ENCODE measurements around the gene PDGFD.

The PDGFD gene

GRCh38 chr11:103883291-103883690 lies 280.7 kb downstream of the PDGFD start:
- TF ChIP-seq YY1 (IDR thresholded peaks at IDR 0.05; ENCODE audit: low read depth), result no peak
- no peak for TF ChIP-seq MAX (IDR thresholded peaks at IDR 0.05)

- TF ChIP-seq CEBPB (IDR thresholded peaks at IDR 0.05) (no peak), EP300 (IDR thresholded peaks at IDR 0.05; ENCODE audit: borderline replicate concordance) (no peak)
These were observed 282.4 kb downstream of the PDGFD start for GRCh38 chr11:103881584-103881983.

GRCh38 chr11:103880968-103881367 lies 283.0 kb downstream of the PDGFD start:
- no peak for TF ChIP-seq TCF12 (IDR thresholded peaks at IDR 0.05; ENCODE audit: low read depth)
- no peak for TF ChIP-seq ZBTB7A (IDR thresholded peaks at IDR 0.05; ENCODE audit: low read depth)
- TF ChIP-seq EGR1 (IDR thresholded peaks at IDR 0.05), result no peak
- TF ChIP-seq FOXM1 (IDR thresholded peaks at IDR 0.05; ENCODE audit: borderline replicate concordance, low read depth), result no peak
- no peak for TF ChIP-seq MAX (IDR thresholded peaks at IDR 0.05)
- no peak for TF ChIP-seq USF1 (IDR thresholded peaks at IDR 0.05)
- no peak for TF ChIP-seq REST (IDR thresholded peaks at IDR 0.05; ENCODE audit: low read depth)
- no peak for TF ChIP-seq RAD21 (IDR thresholded peaks at IDR 0.05; ENCODE audit: low read depth)
- no peak for TF ChIP-seq TEAD4 (IDR thresholded peaks at IDR 0.05)
- TF ChIP-seq TAF1 (IDR thresholded peaks at IDR 0.05; ENCODE audit: low read depth), result no peak
- no peak for TF ChIP-seq YY1 (IDR thresholded peaks at IDR 0.05; ENCODE audit: low read depth)
- no peak for TF ChIP-seq CREB1 (IDR thresholded peaks at IDR 0.05; ENCODE audit: low read depth)
- TF ChIP-seq CEBPB (IDR thresholded peaks at IDR 0.05), result no peak
- no peak for TF ChIP-seq EP300 (IDR thresholded peaks at IDR 0.05; ENCODE audit: borderline replicate concordance)
- no peak for TF ChIP-seq NFIC (IDR thresholded peaks at IDR 0.05)

- TF ChIP-seq CEBPB (IDR thresholded peaks at IDR 0.05), result no peak
- no peak for TF ChIP-seq RAD21 (IDR thresholded peaks at IDR 0.05; ENCODE audit: low read depth)
These were observed 285.3 kb downstream of the PDGFD start for GRCh38 chr11:103878646-103879045.

- no peak for TF ChIP-seq MAX (IDR thresholded peaks at IDR 0.05)
- no peak for TF ChIP-seq USF1 (IDR thresholded peaks at IDR 0.05)
- no peak for TF ChIP-seq TCF12 (IDR thresholded peaks at IDR 0.05; ENCODE audit: low read depth)
- TF ChIP-seq TAF1 (IDR thresholded peaks at IDR 0.05; ENCODE audit: low read depth), result no peak
- TF ChIP-seq EGR1 (IDR thresholded peaks at IDR 0.05), result no peak
- TF ChIP-seq RAD21 (IDR thresholded peaks at IDR 0.05; ENCODE audit: low read depth), result peak; percentile 17; the same call in 1 of the 2 replicates
- TF ChIP-seq CEBPB (IDR thresholded peaks at IDR 0.05), result no peak
These were observed 286.7 kb downstream of the PDGFD start for GRCh38 chr11:103877221-103877620.

- no peak for TF ChIP-seq USF1 (IDR thresholded peaks at IDR 0.05)
- no peak for TF ChIP-seq TAF1 (IDR thresholded peaks at IDR 0.05; ENCODE audit: low read depth)
- no peak for TF ChIP-seq CREB1 (IDR thresholded peaks at IDR 0.05; ENCODE audit: low read depth)
- TF ChIP-seq ZBTB7A (IDR thresholded peaks at IDR 0.05; ENCODE audit: low read depth), result no peak
- no peak for TF ChIP-seq TCF12 (IDR thresholded peaks at IDR 0.05; ENCODE audit: low read depth)
- no peak for TF ChIP-seq MAX (IDR thresholded peaks at IDR 0.05)
- TF ChIP-seq EGR1 (IDR thresholded peaks at IDR 0.05), result no peak
- no peak for TF ChIP-seq YY1 (IDR thresholded peaks at IDR 0.05; ENCODE audit: low read depth)
- TF ChIP-seq CEBPB (IDR thresholded peaks at IDR 0.05), result no peak
- TF ChIP-seq REST (IDR thresholded peaks at IDR 0.05; ENCODE audit: low read depth), result no peak
These were observed 288.0 kb downstream of the PDGFD start for GRCh38 chr11:103875855-103876510.

Data from Ishikawa (cell line).